Astrocyte of the spinal cord (primary cell): ENCODE results near the gene CANX.

Experiments
- DNase-seq: peaks from one replicate; pipeline ENCODE4 v3.0.0; 2011; ENCODE audit warnings: low read depth, low spot score
- H3K4me3 ChIP-seq: 2 replicates; pipeline ENCODE4 v1.5.1; 2011; ENCODE audit warnings: low read depth, mild to moderate bottlenecking, low read length, moderate library complexity
- CTCF ChIP-seq: IDR thresholded peaks from 2 replicates; pipeline ENCODE4 v1.5.1; 2012; ENCODE audit warnings: low read depth, mild to moderate bottlenecking, low read length, inconsistent platforms
- in situ Hi-C: cut with HindIII; loops from 2 replicates; pipeline ENCODE4 v1.10.0; 2017; ENCODE audit warnings: low sequenced_read_pairs

The CANX gene

GRCh38 chr5:179762079-179762780 is 63.5 kb downstream of the CANX start:
- TF ChIP-seq CTCF: no peak
- in situ Hi-C loops: no loop called here
- no peak for DNase-seq
- no peak overlapping the region for H3K4me3 ChIP-seq

- no peak for TF ChIP-seq CTCF
- DNase-seq: peak; percentile 14
- H3K4me3 ChIP-seq: no peak overlapping the region
- in situ Hi-C loops: no loop called here
These were observed 64.0 kb downstream of the CANX start for GRCh38 chr5:179762781-179763176.

- H3K4me3 ChIP-seq: no peak overlapping the region
- DNase-seq: peak; percentile 89
- peak; percentile 89 for TF ChIP-seq CTCF
- in situ Hi-C loops: no loop called here
These were observed 64.6 kb downstream of the CANX start for GRCh38 chr5:179763215-179763945.

- in situ Hi-C loops: no loop called here
- DNase-seq: no peak
- no peak overlapping the region for H3K4me3 ChIP-seq
- TF ChIP-seq CTCF: no peak
These were observed 65.3 kb downstream of the CANX start for GRCh38 chr5:179764056-179764455.

GRCh38 chr5:179765400-179765799 is 66.6 kb downstream of the CANX start:
- no peak for TF ChIP-seq CTCF
- H3K4me3 ChIP-seq: no peak overlapping the region
- in situ Hi-C loops: no loop called here
- peak; percentile 90 for DNase-seq

GRCh38 chr5:179766021-179766725 is 67.4 kb downstream of the CANX start:
- TF ChIP-seq CTCF: no peak
- DNase-seq: peak; percentile 79
- peak overlapping the region; percentile 8 for H3K4me3 ChIP-seq
- in situ Hi-C loops: no loop called here
